Osteocyte (in vitro differentiated cells): ENCODE results near the gene SIGLEC1. TPM values are rescaled to one million over a fixed set of nuclear protein-coding genes. Genes with fewer than 3 reads are reported as not detected.

Source experiments
- DNase-seq: peaks from one replicate; pipeline ENCODE4 v3.0.0; 2021; ENCODE audit warnings: mixed read lengths; ENCODE audit not compliant: unreplicated experiment; ENCODE audit errors: extremely low spot score
- H3K27ac Mint-ChIP-seq: one replicate; pipeline ENCODE4 v1.8.0; 2021; ENCODE audit warnings: mild to moderate bottlenecking, mixed read lengths; ENCODE audit not compliant: unreplicated experiment
- H3K27me3 Mint-ChIP-seq: one replicate; pipeline ENCODE4 v1.8.0; 2021; ENCODE audit warnings: mixed read lengths; ENCODE audit not compliant: unreplicated experiment
- H3K36me3 Mint-ChIP-seq: one replicate; pipeline ENCODE4 v1.8.0; 2021; ENCODE audit warnings: mixed read lengths; ENCODE audit not compliant: unreplicated experiment
- H3K4me1 Mint-ChIP-seq: one replicate; pipeline ENCODE4 v1.8.0; 2021; ENCODE audit warnings: mixed read lengths; ENCODE audit not compliant: unreplicated experiment
- H3K4me3 Mint-ChIP-seq: one replicate; pipeline ENCODE4 v1.8.0; 2021; ENCODE audit warnings: mild to moderate bottlenecking, moderate library complexity, mixed read lengths; ENCODE audit not compliant: unreplicated experiment
- H3K9me3 Mint-ChIP-seq: one replicate; pipeline ENCODE4 v1.8.0; 2021; ENCODE audit warnings: mixed read lengths; ENCODE audit not compliant: unreplicated experiment
- total RNA-seq: library from RNA; stranded (reverse); gene quantifications from 2 replicates; pipeline ENCODE4 v1.2.1, GENCODE V29; 2021
- TF ChIP-seq, protein P1 (sequence below): fragments of 200-600 bp; sonication (generic); IDR thresholded peaks from 2 replicates; pipeline ENCODE4 v1.5.0; 2021; ENCODE audit warnings: antibody characterized with exemption, mild to moderate bottlenecking, moderate library complexity

The SIGLEC1 gene
- total RNA-seq, 1 donor from 2014 or later, result 0.21 TPM

DNA sequence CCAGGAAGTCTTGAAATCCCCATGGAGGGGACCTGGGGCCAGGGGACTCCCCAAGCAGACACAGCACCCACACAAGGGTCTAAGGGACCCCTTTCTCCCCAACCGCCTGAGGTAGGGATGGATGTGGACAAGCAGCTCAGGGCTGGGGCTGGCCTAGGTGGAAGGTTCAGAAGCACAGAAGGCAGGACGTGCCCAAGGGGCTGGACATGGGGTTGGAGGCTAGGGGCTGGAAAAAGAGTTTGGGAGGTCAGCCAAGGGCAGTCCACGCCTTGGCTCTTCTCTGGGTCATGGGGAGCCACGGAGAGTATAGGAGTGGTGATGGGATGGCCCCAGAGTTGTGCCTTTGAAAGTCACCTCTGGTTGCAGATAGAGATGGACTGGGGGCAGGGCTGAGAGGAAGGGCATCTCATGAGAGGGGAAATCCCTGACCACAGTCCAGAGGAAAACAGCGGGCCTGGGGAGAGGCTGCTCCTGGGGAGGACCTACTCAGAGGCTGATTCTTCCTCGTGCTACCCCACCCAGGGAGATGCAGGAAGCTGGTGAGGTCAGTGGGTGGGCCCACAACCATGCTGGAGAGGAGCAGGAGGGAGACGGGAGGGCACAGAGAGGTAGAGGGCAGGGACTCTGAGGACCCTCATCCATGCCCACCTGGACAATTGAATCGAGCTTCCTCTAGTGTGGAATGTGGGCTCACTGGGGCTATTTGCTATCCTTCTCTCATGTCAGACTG lies 17.6 kb upstream of the SIGLEC1 start:
- Mint-ChIP-seq H3K36me3 (no peaks in the 10 kb centered on the region), H3K4me3 (no peak overlapping the region), H3K9me3 (no peaks in the 10 kb centered on the region), H3K27me3 (peaks cover 18% of the 10 kb centered on the region), H3K4me1 (peaks cover 13% of the 10 kb centered on the region), H3K27ac (no peak overlapping the region)
- TF ChIP-seq, protein P1, sequence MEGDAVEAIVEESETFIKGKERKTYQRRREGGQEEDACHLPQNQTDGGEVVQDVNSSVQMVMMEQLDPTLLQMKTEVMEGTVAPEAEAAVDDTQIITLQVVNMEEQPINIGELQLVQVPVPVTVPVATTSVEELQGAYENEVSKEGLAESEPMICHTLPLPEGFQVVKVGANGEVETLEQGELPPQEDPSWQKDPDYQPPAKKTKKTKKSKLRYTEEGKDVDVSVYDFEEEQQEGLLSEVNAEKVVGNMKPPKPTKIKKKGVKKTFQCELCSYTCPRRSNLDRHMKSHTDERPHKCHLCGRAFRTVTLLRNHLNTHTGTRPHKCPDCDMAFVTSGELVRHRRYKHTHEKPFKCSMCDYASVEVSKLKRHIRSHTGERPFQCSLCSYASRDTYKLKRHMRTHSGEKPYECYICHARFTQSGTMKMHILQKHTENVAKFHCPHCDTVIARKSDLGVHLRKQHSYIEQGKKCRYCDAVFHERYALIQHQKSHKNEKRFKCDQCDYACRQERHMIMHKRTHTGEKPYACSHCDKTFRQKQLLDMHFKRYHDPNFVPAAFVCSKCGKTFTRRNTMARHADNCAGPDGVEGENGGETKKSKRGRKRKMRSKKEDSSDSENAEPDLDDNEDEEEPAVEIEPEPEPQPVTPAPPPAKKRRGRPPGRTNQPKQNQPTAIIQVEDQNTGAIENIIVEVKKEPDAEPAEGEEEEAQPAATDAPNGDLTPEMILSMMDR, result no peak
- DNase-seq, result no peak

DNA sequence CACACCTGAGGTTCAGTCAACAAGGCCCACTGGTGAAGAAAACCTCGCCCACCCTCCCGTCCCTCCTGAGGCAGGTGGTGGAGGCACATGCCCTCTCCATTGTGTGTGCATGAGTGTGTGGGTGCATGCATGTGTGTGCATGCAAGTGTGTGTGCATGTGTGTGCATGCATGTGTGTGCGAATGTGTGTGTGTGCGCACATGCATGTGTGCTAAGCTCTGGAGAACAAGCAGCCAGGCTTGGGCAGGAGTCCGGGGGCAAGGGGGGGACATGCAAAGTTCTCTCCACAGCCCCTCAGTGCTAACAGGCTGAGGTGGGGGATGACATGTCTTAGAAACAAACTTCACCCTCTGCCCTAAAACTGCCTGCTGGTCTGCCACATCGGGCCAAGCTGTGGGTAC lies 17.0 kb upstream of the SIGLEC1 start:
- Mint-ChIP-seq H3K4me3 (no peak overlapping the region), H3K27ac (no peak overlapping the region), H3K4me1 (peaks cover 11% of the 10 kb centered on the region), H3K36me3 (no peaks in the 10 kb centered on the region), H3K9me3 (no peaks in the 10 kb centered on the region), H3K27me3 (peaks cover 24% of the 10 kb centered on the region)
- no peak for DNase-seq
- TF ChIP-seq, protein P1, result no peak

DNA sequence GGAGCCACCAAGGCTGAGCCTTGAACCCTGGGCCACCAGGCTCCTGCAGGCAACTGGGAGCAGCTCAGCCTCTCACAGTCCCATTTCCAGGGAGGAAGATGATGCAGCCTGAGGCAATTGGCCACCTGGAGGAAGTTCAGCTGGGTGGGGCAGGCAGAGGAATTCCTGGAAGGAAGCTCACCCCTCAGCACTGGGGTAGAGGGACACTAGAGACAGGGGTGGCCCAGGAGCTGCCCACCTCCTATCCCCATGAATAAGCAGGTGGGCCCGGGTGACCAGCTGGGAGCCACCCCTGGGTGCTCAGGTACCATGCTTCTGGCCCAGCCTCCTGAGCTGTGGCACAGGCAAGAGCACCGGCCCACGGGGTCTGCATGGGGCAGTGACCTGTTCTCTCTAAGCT lies 16.5 kb upstream of the SIGLEC1 start:
- Mint-ChIP-seq H3K9me3 (no peaks in the 10 kb centered on the region), H3K4me1 (peaks cover 11% of the 10 kb centered on the region), H3K4me3 (no peak overlapping the region), H3K36me3 (no peaks in the 10 kb centered on the region), H3K27me3 (peaks cover 27% of the 10 kb centered on the region), H3K27ac (no peak overlapping the region)
- DNase-seq, result no peak
- TF ChIP-seq, protein P1, result no peak

DNA sequence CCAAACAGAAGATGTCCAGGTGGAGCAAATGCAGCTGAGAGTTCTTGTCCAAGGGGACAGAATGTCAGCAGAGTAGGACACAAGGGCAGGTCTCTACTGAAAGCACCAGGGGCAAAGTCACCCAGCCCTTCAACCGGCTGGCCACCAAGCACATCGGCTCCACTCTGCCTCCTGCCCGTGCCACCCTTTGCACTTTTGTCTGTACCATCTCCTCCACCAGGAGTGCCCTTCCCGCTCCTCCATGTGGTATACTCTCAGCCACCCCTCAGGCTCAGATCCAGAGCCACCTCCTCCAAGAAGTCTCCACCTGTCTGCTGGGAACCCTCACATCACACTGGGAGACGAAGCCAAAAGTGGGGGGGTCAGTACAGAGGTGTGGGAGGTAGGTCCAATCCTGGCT lies 16.0 kb upstream of the SIGLEC1 start:
- Mint-ChIP-seq H3K4me1 (peaks cover 11% of the 10 kb centered on the region), H3K36me3 (no peaks in the 10 kb centered on the region), H3K9me3 (no peaks in the 10 kb centered on the region), H3K4me3 (no peak overlapping the region), H3K27ac (no peak overlapping the region), H3K27me3 (peaks cover 29% of the 10 kb centered on the region)
- TF ChIP-seq, protein P1, result no peak
- DNase-seq, result no peak

DNA sequence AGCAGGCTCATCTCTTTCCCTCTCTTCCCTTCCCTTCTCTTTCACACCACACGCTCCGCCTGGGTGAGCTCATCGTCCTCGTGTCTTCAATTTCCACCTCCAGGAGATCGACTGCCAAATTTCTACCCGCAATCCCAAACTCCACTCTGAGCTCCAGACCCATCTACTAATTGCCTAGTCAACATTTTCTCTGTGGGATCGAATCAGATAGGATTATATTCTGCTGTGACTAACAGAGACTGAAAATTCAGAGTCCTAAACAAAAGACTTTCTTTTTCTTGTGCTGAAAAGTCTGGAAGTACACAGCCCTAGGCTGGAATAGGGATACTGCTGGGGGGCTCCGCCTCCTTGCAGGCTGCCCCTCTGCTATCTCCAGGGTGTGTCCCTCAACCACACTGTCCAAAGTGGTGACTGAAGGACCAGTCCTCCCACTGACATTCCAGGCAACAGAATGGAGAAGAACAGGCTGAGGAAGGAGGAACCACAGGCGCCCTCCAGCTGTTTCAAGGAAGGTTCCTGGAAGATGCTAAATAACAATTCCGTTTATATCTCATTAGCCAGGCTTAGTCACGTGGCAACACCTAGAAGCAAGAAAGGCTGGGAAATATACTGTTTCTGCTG lies 15.1 kb upstream of the SIGLEC1 start:
- H3K27ac Mint-ChIP-seq, result peak overlapping the region; percentile 5
- H3K9me3 Mint-ChIP-seq, result no peaks in the 10 kb centered on the region
- no peaks in the 10 kb centered on the region for H3K36me3 Mint-ChIP-seq
- TF ChIP-seq, protein P1, result no peak
- H3K4me1 Mint-ChIP-seq, result peaks cover 11% of the 10 kb centered on the region
- DNase-seq, result no peak
- peak overlapping the region; percentile 1 for H3K4me3 Mint-ChIP-seq
- peaks cover 36% of the 10 kb centered on the region for H3K27me3 Mint-ChIP-seq
